ENCODE results near the gene DEGS1.

Gene DEGS1

GRCh38 chr1:224189561-224189960, 6.5 kb downstream of the DEGS1 start:
- Histone ChIP-seq H3K4me1 (ENCODE audit: control insufficient read depth, insufficient read depth, low read length) (peaks cover 3% of the 10 kb centered on the region; the same call in 1 of the 2 replicates), H3K4me3 (ENCODE audit: low read depth, low read length) (no peak overlapping the region), H3K27ac (ENCODE audit: extremely low read depth, low read depth, low read length) (no peak overlapping the region), H3K9me3 (ENCODE audit: control insufficient read depth, insufficient read depth, low read depth, low read length) (no peaks in the 10 kb centered on the region), H3K36me3 (ENCODE audit: control insufficient read depth in 2 of 2, insufficient read depth in 1 of 2, low read length in 2 of 2) (peaks cover 68 to 76% of the 10 kb centered on the region in 2 experiments)
- POLR2A ChIA-PET: no interaction called here
- CTCF ChIA-PET: interaction anchor here (0.7 to 1.0 kb wide), 2 partner anchors 19 to 51 kb away, joined by 3 read pairs; no protein-coding TSS in a partner anchor
- TF ChIP-seq ZNF600 (tag by site-specific recombination; IDR thresholded peaks at IDR 0.05) (0 out of 2 replicates have a peak, but pooled peaks have one; percentile 35), OSR2 (tag by site-specific recombination; IDR thresholded peaks at IDR 0.05) (no peak), ZNF704 (tag by site-specific recombination; IDR thresholded peaks at IDR 0.05) (no peak), YY1 (tag by site-specific recombination; IDR thresholded peaks at IDR 0.05) (no peak), ZNF416 (tag by site-specific recombination; IDR thresholded peaks at IDR 0.05) (no peak), ZNF174 (tag by site-specific recombination; IDR thresholded peaks at IDR 0.05) (no peak), ZNF140 (tag by site-specific recombination; IDR thresholded peaks at IDR 0.05) (no peak), TSHZ1 (tag by site-specific recombination; IDR thresholded peaks at IDR 0.05; ENCODE audit: borderline replicate concordance) (no peak), ZNF670 (tag by site-specific recombination; IDR thresholded peaks at IDR 0.05; ENCODE audit: low read depth) (no peak), PRDM6 (tag by site-specific recombination; IDR thresholded peaks at IDR 0.05) (0 out of 2 replicates have a peak, but pooled peaks have one; percentile 58)

GRCh38 chr1:224192082-224192788, 9.2 kb downstream of the DEGS1 start:
- H3K4me3 ChIP-seq (ENCODE audit: low read depth, low read length): no peak overlapping the region
- H3K36me3 ChIP-seq (ENCODE audit: control insufficient read depth in 2 of 2, insufficient read depth in 1 of 2, low read length in 2 of 2): peaks cover 52% of the 10 kb centered on the region in 2 experiments
- TF ChIP-seq ZNF138 (tag by site-specific recombination; IDR thresholded peaks at IDR 0.05; ENCODE audit: borderline replicate concordance) (no peak), PBX3 (CRISPR knock-in tag; IDR thresholded peaks at IDR 0.05) (no peak), MYNN (tag by site-specific recombination; IDR thresholded peaks at IDR 0.05; ENCODE audit: borderline replicate concordance) (peak; percentile 68; the same call in 1 of the 2 replicates)
- CTCF ChIA-PET: interaction anchor here (0.5 to 0.9 kb wide), 3 partner anchors 128 to 379 kb away, joined by 3 read pairs; no protein-coding TSS in a partner anchor
- no peaks in the 10 kb centered on the region for H3K4me1 ChIP-seq (ENCODE audit: control insufficient read depth, insufficient read depth, low read length)
- H3K27ac ChIP-seq (ENCODE audit: extremely low read depth, low read depth, low read length): no peak overlapping the region
- H3K9me3 ChIP-seq (ENCODE audit: control insufficient read depth, insufficient read depth, low read depth, low read length): no peaks in the 10 kb centered on the region
- POLR2A ChIA-PET: interaction anchor here (1.5 to 2.7 kb wide), 2 partner anchors 8 to 9 kb away, joined by 3 to 13 read pairs; partner anchors contain the start of gene DEGS1

Data from HEK293 (cell line).